Vagina (tissue), 2 donors: Measurements from ENCODE around the gene WDR70. TPM values are rescaled to one million over a fixed set of nuclear protein-coding genes. Genes with fewer than 3 reads are reported as not detected.
"Not testable (repeated sequence)": the region's sequence is repeated elsewhere in the genome, so short reads cannot be mapped to it uniquely, and the experiment has no call there.

Experiments
- DNase-seq, 2 donors: peaks; one replicate each; pipeline ENCODE4 v3.0.0-alpha.2; 2017; ENCODE audit errors: extremely low spot score in 2 of 2
- H3K27ac ChIP-seq: fragments of 200-600 bp; sonication (generic); one replicate; pipeline ENCODE4 v1.5.1; 2019
- H3K27me3 ChIP-seq: fragments of 200-600 bp; sonication (generic); one replicate; pipeline ENCODE4 v1.5.1; 2019
- H3K36me3 ChIP-seq, 2 donors: fragments of 200-600 bp; sonication (generic); one replicate each; pipeline ENCODE4 v1.5.1; 2017 to 2019
- H3K4me1 ChIP-seq: fragments of 200-600 bp; sonication (generic); one replicate; pipeline ENCODE4 v1.5.1; 2019
- H3K4me3 ChIP-seq, 2 donors: fragments of 200-600 bp; sonication (generic); 1 replicate in 1 of 2; 2 replicates in 1 of 2; pipeline ENCODE4 v1.5.1; 2016 to 2019
- H3K9me3 ChIP-seq: fragments of 200-600 bp; sonication (generic); one replicate; pipeline ENCODE4 v1.5.1; 2019
- POLR2A ChIP-seq, 2 donors: fragments of 450-650 bp; IDR thresholded peaks; one replicate each; pipeline ENCODE4 v1.6.1; 2017; ENCODE audit warnings: antibody characterized with exemption in 2 of 2, mild to moderate bottlenecking in 2 of 2, moderate library complexity in 2 of 2
- POLR2AphosphoS5 ChIP-seq, 2 donors: sonication (generic); formaldehyde crosslinking; IDR thresholded peaks; one replicate each; pipeline ENCODE4 v1.9.0; 2017; ENCODE audit warnings: antibody characterized with exemption in 2 of 2, mild to moderate bottlenecking in 2 of 2, low read depth in 1 of 2; ENCODE audit not compliant: insufficient read depth in 1 of 2
- intact Hi-C: fragments of 100-400 bp; cut with DNase I; formaldehyde crosslinking; loops from one replicate; pipeline ENCODE4 v1.15.1; 2023
- total RNA-seq: library from RNA; depleted of rRNA; stranded (reverse); fragments of >200 nt; gene quantifications from one replicate; pipeline ENCODE4 v1.2.3, GENCODE V29; 2016
- TF ChIP-seq, protein P1 (sequence below), 3 experiments: fragments of 450-650 bp in 2 of 3; fragments of 200-600 bp in 1 of 3; sonication (generic) in 1 of 3; IDR thresholded peaks; one replicate each; pipeline ENCODE4 v1.5.1; 2017 to 2019; ENCODE audit warnings: antibody characterized with exemption in 3 of 3, mild to moderate bottlenecking in 2 of 3, moderate library complexity in 2 of 3

WDR70 gene
- total RNA-seq, 1 donor from 2014 or later: 31.4 TPM

DNA sequence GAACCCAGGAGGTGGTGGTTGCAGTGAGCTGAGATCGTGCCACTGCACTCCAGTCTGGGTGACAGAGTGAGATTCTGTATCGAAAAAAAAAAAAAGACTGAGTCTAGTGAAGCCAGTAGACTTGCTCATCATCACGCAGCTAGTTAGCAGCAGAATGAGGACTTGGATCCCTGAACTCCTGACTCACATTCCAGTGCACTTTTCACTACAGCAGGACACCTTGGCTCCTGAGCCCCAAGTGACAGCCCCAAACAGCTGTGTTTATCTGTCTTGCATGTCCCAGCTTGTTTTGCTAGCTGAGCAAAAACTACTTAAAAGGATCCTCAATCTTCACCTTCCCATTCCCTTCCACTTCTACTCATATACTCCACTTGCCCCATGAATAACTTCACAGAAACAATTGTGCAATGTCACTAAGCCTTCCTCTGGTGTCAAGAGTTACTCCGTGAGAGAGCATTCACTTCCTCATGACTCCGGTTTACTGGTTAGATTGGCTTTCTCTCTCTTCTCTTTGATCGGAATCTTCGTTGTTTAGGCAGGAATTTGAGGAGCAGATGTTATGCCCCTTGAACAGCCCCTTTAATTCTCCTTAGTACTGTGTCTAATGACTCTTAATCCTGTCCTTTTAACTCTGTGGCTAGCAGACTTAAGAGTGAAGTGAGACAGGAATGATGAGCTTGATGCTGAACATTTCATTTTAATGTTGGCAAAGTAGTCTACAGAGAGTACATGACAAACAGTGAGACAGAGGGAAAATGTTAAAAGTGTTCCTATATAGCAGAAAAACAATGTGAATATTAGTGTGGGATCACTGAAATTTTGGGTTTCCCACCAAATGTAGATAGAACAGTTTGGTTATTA lies 84.3 kb downstream of the WDR70 start:
- intact Hi-C loops, H3K4me1 ChIP-seq, DNase-seq, H3K27ac ChIP-seq, H3K9me3 ChIP-seq, H3K36me3 ChIP-seq, H3K4me3 ChIP-seq, H3K27me3 ChIP-seq: not testable (repeated sequence)

DNA sequence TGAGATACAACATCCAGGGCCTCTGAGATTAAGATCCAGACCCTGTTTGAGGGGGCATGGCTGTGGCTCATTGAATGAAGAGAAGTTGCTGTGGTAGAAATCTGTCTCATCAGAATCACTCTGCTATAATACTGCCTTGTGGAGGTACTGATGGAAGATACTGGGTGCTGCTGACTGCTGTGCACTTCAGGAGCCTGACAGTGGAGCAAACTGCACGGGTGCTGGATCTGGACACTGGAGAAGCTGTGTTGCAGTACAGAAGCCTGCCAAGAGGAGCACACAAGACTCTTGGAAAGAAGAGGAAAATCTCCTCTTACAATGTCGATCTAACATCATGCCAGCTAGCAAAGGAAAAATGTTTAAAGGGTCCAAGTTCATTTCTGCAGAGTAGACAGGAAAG lies 85.5 kb downstream of the WDR70 start:
- H3K27ac ChIP-seq, DNase-seq, intact Hi-C loops, H3K4me1 ChIP-seq, H3K4me3 ChIP-seq, H3K9me3 ChIP-seq, H3K27me3 ChIP-seq, H3K36me3 ChIP-seq: not testable (repeated sequence)

DNA sequence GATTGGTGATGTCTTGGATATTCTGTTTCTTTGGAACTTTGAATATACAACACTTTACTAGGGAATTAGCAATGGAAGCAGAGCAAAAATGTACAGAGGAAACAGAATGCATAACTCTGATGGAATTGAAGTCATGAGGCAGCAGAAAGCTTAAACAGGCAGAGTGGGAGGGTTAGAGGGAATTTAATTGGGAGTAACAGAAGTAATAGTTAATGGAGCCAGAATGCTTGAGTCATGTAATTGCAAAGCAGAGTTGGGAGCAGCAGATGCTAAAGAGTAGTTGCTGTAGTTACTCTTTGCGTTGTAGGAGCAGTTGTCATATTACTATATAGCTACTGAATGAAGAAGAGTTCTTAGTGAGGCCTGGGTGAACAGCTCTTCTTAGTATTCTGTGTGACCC lies 90.3 kb downstream of the WDR70 start:
- H3K4me3 ChIP-seq, H3K4me1 ChIP-seq, H3K27ac ChIP-seq, DNase-seq, H3K9me3 ChIP-seq, intact Hi-C loops, H3K27me3 ChIP-seq: not testable (repeated sequence)
- peaks cover 0 to 11% of the 10 kb centered on the region in 2 donors for H3K36me3 ChIP-seq

DNA sequence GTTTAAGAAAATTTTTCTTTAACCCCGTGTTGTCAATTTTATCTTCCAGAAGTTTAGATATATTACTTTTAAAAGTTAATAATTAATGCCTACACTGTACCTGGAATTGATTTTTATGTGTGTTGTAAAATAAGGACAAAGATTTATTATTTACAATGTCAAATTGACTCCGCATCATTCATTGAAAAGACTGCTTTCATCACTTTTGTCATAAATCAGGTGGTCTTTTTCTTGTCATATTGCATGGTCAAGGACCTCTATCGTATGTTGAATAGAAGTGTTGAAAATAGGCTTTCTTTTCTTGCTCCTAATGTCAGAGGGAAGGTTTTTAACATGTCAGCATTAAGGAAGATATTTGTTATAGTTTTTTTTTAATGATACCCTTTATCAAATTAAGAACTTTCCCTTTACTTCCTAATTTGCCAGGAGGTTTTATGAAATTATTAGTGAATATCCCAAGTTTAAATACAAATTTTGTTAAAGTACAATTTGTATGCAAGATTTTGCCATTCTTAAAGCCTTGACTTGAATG lies 92.6 kb downstream of the WDR70 start:
- intact Hi-C loops: no loop called here

DNA sequence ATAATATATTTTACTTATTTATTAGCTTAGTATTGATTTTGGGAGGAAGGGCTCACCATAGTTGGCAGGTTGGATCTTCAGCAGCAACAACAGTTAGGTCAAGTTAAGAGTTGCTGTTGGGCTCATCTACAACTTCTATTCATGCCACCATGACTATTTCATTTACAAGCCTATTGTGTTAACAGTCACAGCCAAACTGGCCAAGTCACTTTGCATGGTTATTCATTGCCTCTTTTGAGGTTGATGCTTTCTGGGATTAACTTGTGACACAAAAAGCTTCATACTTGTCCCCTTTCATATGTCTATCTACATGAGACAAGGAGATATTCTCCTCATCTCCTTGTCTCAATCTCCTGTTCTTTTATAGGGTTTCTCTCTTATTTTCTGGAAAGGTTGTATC lies 98.3 kb downstream of the WDR70 start:
- no peak for DNase-seq
- Histone ChIP-seq H3K27me3 (no peaks in the 10 kb centered on the region), H3K4me1 (no peaks in the 10 kb centered on the region), H3K4me3 (no peak overlapping the region), H3K9me3 (no peaks in the 10 kb centered on the region), H3K36me3 (peaks cover 0 to 27% of the 10 kb centered on the region in 2 donors), H3K27ac (no peak overlapping the region)
- TF ChIP-seq POLR2A (IDR thresholded peaks at IDR 0.05) (no peak), POLR2AphosphoS5 (IDR thresholded peaks at IDR 0.05; ENCODE audit: insufficient read depth in 1 of 2, low read depth in 1 of 2) (no peak)
- TF ChIP-seq, protein P1, sequence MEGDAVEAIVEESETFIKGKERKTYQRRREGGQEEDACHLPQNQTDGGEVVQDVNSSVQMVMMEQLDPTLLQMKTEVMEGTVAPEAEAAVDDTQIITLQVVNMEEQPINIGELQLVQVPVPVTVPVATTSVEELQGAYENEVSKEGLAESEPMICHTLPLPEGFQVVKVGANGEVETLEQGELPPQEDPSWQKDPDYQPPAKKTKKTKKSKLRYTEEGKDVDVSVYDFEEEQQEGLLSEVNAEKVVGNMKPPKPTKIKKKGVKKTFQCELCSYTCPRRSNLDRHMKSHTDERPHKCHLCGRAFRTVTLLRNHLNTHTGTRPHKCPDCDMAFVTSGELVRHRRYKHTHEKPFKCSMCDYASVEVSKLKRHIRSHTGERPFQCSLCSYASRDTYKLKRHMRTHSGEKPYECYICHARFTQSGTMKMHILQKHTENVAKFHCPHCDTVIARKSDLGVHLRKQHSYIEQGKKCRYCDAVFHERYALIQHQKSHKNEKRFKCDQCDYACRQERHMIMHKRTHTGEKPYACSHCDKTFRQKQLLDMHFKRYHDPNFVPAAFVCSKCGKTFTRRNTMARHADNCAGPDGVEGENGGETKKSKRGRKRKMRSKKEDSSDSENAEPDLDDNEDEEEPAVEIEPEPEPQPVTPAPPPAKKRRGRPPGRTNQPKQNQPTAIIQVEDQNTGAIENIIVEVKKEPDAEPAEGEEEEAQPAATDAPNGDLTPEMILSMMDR (IDR thresholded peaks at IDR 0.05): no peak
- intact Hi-C loops: no loop called here

More for the DNA sequence above, 92.6 kb downstream of the WDR70 start:
- Histone ChIP-seq H3K27ac (no peak overlapping the region), H3K9me3 (no peaks in the 10 kb centered on the region), H3K4me3 (no peak overlapping the region), H3K36me3 (peaks cover 0 to 11% of the 10 kb centered on the region in 2 donors), H3K4me1 (no peaks in the 10 kb centered on the region), H3K27me3 (no peaks in the 10 kb centered on the region)
- DNase-seq: no peak
- TF ChIP-seq, protein P1 (IDR thresholded peaks at IDR 0.05): no peak
- no peak for TF ChIP-seq POLR2A (IDR thresholded peaks at IDR 0.05)
- TF ChIP-seq POLR2AphosphoS5 (IDR thresholded peaks at IDR 0.05; ENCODE audit: insufficient read depth in 1 of 2, low read depth in 1 of 2): no peak

DNA sequence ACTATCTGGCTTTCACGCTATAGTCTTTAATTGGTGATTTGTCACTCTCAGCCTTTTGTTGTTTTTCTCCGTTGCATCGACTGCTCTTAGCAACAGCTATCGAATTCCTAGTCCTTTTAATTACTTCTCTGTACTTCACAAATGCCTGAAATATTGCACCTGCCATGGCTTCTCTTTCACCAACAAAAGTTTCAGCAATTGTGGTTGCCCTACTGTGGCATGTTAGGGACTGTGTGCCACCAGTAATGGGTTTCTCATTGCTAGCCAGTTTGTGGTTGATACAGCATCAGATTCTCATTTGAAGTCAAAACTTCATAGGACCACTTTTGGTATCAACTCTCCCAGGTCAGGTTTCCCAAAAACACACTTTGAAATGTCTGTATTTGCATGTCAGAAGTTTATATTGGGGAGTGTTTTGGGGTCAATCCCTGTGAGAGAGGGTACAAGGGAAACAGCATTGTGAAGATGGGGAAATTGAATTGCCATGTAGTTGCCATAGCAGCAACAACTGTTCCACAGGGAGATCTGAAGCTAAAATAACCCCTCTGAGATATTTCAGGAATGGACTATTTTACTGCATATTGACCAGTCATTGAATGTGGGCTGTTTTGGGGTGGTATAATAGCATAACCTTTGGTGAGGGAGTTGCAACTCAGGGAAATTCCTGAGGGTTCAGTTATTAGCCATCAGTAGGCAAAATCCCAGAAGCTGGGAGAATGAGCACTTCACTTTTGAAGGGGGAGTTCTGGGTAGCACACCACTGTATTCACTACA lies 99.2 kb downstream of the WDR70 start:
- DNase-seq: no peak
- TF ChIP-seq, protein P1 (IDR thresholded peaks at IDR 0.05): no peak
- no peak for TF ChIP-seq POLR2AphosphoS5 (IDR thresholded peaks at IDR 0.05; ENCODE audit: insufficient read depth in 1 of 2, low read depth in 1 of 2)
- TF ChIP-seq POLR2A (IDR thresholded peaks at IDR 0.05): no peak
- intact Hi-C loops: no loop called here
- Histone ChIP-seq H3K9me3 (no peaks in the 10 kb centered on the region), H3K27ac (no peak overlapping the region), H3K4me1 (no peaks in the 10 kb centered on the region), H3K4me3 (no peak overlapping the region), H3K36me3 (peaks cover 0 to 27% of the 10 kb centered on the region in 2 donors), H3K27me3 (no peaks in the 10 kb centered on the region)

DNA sequence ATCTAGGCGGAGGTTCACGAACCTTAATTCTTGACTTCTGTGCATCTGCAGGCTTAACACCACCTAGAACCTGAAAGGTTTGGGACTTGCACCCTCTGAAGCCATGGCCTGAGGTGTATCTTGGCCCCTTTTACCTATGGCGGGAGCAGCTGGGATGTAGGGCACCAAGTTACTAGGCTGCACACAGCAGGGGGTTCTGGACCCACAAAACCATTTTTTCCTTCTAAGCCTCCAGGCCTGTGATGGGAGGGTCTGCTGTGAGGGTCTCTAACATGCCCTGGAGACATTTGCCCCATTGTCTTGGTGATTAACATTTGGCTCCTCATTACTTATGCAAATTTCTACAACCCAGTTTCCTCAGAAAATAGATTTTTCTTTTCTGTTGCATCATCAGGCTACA lies 102.3 kb downstream of the WDR70 start:
- intact Hi-C loops: loop anchor here (2.0 kb wide), 1 partner anchor 31 kb away; no protein-coding TSS in a partner anchor
- H3K27ac ChIP-seq, H3K9me3 ChIP-seq, H3K4me1 ChIP-seq, H3K27me3 ChIP-seq, H3K4me3 ChIP-seq, DNase-seq: not testable (repeated sequence)
- peaks cover 0 to 27% of the 10 kb centered on the region in 2 donors for H3K36me3 ChIP-seq
